ENCODE measurements around the gene DENND2D.

The DENND2D gene

DNA sequence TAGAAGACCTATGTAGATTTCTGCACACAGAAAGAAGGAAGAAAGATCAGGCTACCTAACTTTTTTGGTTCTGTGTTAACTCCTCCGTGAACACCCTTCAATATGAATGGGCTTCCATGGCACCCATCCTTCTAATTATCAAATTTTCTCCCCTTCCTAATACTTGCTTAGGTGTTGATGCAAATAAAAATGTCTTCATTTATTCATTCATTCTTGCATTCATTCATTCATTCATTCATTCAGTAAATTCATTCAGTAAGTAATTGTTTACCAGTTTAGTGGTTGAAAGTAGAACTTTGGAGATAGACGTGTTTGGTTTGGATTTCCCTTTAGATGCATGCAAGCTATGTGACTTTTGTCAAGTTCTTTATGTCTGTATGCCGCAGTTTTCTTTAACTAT lies 31.7 kb upstream of the DENND2D start:
- Histone ChIP-seq H3K4me3 (ENCODE audit: low read depth, low read length) (no peak overlapping the region), H3K4me1 (ENCODE audit: control insufficient read depth, insufficient read depth, low read length) (no peaks in the 10 kb centered on the region), H3K9me3 (ENCODE audit: control insufficient read depth, insufficient read depth, low read depth, low read length) (no peaks in the 10 kb centered on the region), H3K27ac (ENCODE audit: extremely low read depth, low read depth, low read length) (no peak overlapping the region), H3K36me3 (ENCODE audit: control insufficient read depth in 2 of 2, insufficient read depth in 1 of 2, low read length in 2 of 2) (no peaks in the 10 kb centered on the region)
- TF ChIP-seq, protein P1, sequence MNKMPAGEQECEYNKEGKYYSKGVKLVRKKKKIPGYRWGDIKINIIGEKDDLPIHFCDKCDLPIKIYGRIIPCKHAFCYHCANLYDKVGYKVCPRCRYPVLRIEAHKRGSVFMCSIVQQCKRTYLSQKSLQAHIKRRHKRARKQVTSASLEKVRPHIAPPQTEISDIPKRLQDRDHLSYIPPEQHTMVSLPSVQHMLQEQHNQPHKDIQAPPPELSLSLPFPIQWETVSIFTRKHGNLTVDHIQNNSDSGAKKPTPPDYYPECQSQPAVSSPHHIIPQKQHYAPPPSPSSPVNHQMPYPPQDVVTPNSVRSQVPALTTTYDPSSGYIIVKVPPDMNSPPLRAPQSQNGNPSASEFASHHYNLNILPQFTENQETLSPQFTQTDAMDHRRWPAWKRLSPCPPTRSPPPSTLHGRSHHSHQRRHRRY (tag by site-specific recombination; IDR thresholded peaks at IDR 0.05): no peak
- TF ChIP-seq, protein P2, sequence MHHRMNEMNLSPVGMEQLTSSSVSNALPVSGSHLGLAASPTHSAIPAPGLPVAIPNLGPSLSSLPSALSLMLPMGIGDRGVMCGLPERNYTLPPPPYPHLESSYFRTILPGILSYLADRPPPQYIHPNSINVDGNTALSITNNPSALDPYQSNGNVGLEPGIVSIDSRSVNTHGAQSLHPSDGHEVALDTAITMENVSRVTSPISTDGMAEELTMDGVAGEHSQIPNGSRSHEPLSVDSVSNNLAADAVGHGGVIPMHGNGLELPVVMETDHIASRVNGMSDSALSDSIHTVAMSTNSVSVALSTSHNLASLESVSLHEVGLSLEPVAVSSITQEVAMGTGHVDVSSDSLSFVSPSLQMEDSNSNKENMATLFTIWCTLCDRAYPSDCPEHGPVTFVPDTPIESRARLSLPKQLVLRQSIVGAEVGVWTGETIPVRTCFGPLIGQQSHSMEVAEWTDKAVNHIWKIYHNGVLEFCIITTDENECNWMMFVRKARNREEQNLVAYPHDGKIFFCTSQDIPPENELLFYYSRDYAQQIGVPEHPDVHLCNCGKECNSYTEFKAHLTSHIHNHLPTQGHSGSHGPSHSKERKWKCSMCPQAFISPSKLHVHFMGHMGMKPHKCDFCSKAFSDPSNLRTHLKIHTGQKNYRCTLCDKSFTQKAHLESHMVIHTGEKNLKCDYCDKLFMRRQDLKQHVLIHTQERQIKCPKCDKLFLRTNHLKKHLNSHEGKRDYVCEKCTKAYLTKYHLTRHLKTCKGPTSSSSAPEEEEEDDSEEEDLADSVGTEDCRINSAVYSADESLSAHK (tag by site-specific recombination; IDR thresholded peaks at IDR 0.05): no peak
- TF ChIP-seq ZNF501 (tag by site-specific recombination; IDR thresholded peaks at IDR 0.05): no peak
- no peak for TF ChIP-seq RBAK (tag by site-specific recombination; IDR thresholded peaks at IDR 0.05)
- TF ChIP-seq, protein P3, sequence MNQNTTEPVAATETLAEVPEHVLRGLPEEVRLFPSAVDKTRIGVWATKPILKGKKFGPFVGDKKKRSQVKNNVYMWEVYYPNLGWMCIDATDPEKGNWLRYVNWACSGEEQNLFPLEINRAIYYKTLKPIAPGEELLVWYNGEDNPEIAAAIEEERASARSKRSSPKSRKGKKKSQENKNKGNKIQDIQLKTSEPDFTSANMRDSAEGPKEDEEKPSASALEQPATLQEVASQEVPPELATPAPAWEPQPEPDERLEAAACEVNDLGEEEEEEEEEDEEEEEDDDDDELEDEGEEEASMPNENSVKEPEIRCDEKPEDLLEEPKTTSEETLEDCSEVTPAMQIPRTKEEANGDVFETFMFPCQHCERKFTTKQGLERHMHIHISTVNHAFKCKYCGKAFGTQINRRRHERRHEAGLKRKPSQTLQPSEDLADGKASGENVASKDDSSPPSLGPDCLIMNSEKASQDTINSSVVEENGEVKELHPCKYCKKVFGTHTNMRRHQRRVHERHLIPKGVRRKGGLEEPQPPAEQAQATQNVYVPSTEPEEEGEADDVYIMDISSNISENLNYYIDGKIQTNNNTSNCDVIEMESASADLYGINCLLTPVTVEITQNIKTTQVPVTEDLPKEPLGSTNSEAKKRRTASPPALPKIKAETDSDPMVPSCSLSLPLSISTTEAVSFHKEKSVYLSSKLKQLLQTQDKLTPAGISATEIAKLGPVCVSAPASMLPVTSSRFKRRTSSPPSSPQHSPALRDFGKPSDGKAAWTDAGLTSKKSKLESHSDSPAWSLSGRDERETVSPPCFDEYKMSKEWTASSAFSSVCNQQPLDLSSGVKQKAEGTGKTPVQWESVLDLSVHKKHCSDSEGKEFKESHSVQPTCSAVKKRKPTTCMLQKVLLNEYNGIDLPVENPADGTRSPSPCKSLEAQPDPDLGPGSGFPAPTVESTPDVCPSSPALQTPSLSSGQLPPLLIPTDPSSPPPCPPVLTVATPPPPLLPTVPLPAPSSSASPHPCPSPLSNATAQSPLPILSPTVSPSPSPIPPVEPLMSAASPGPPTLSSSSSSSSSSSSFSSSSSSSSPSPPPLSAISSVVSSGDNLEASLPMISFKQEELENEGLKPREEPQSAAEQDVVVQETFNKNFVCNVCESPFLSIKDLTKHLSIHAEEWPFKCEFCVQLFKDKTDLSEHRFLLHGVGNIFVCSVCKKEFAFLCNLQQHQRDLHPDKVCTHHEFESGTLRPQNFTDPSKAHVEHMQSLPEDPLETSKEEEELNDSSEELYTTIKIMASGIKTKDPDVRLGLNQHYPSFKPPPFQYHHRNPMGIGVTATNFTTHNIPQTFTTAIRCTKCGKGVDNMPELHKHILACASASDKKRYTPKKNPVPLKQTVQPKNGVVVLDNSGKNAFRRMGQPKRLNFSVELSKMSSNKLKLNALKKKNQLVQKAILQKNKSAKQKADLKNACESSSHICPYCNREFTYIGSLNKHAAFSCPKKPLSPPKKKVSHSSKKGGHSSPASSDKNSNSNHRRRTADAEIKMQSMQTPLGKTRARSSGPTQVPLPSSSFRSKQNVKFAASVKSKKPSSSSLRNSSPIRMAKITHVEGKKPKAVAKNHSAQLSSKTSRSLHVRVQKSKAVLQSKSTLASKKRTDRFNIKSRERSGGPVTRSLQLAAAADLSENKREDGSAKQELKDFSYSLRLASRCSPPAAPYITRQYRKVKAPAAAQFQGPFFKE (tag by site-specific recombination; IDR thresholded peaks at IDR 0.05; ENCODE audit: borderline replicate concordance): no peak
- no peak for TF ChIP-seq ZNF548 (tag by site-specific recombination; IDR thresholded peaks at IDR 0.05)
- TF ChIP-seq, protein P4, sequence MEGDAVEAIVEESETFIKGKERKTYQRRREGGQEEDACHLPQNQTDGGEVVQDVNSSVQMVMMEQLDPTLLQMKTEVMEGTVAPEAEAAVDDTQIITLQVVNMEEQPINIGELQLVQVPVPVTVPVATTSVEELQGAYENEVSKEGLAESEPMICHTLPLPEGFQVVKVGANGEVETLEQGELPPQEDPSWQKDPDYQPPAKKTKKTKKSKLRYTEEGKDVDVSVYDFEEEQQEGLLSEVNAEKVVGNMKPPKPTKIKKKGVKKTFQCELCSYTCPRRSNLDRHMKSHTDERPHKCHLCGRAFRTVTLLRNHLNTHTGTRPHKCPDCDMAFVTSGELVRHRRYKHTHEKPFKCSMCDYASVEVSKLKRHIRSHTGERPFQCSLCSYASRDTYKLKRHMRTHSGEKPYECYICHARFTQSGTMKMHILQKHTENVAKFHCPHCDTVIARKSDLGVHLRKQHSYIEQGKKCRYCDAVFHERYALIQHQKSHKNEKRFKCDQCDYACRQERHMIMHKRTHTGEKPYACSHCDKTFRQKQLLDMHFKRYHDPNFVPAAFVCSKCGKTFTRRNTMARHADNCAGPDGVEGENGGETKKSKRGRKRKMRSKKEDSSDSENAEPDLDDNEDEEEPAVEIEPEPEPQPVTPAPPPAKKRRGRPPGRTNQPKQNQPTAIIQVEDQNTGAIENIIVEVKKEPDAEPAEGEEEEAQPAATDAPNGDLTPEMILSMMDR (tag by site-specific recombination; IDR thresholded peaks at IDR 0.05): no peak
- no peak for TF ChIP-seq ZNF707 (tag by site-specific recombination; IDR thresholded peaks at IDR 0.05)
- no peak for TF ChIP-seq GLIS2 (tag by site-specific recombination; IDR thresholded peaks at IDR 0.05)
- TF ChIP-seq ZNF747 (tag by site-specific recombination; IDR thresholded peaks at IDR 0.05): no peak
- no peak for TF ChIP-seq FEZF1 (tag by site-specific recombination; IDR thresholded peaks at IDR 0.05)
- TF ChIP-seq ZNF560 (tag by site-specific recombination; IDR thresholded peaks at IDR 0.05; ENCODE audit: borderline replicate concordance): no peak
- no peak for TF ChIP-seq MYNN (tag by site-specific recombination; IDR thresholded peaks at IDR 0.05; ENCODE audit: borderline replicate concordance)
- TF ChIP-seq YY2 (tag by site-specific recombination; IDR thresholded peaks at IDR 0.05): no peak
- no peak for TF ChIP-seq ZNF473 (tag by site-specific recombination; IDR thresholded peaks at IDR 0.05)
- TF ChIP-seq, protein P5, sequence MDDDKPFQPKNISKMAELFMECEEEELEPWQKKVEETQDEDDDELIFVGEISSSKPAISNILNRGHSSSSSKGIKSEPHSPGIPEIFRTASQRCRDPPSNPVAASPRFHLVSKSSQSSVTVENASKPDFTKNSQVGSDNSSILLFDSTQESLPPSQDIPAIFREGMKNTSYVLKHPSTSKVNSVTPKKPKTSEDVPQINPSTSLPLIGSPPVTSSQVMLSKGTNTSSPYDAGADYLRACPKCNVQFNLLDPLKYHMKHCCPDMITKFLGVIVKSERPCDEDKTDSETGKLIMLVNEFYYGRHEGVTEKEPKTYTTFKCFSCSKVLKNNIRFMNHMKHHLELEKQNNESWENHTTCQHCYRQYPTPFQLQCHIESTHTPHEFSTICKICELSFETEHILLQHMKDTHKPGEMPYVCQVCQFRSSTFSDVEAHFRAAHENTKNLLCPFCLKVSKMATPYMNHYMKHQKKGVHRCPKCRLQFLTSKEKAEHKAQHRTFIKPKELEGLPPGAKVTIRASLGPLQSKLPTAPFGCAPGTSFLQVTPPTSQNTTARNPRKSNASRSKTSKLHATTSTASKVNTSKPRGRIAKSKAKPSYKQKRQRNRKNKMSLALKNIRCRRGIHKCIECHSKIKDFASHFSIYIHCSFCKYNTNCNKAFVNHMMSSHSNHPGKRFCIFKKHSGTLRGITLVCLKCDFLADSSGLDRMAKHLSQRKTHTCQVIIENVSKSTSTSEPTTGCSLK (tag by site-specific recombination; IDR thresholded peaks at IDR 0.05): no peak
- TF ChIP-seq ZNF549 (tag by site-specific recombination; IDR thresholded peaks at IDR 0.05): no peak
- no peak for TF ChIP-seq ZBTB21 (tag by site-specific recombination; IDR thresholded peaks at IDR 0.05)
- ChIA-PET POLR2A (no interaction called here), CTCF (interaction anchor here (1.1 kb wide), 1 partner anchor 9 kb away, joined by 3 read pairs; no protein-coding TSS in a partner anchor)
